Measurements from ENCODE around the gene LIMK2. TPM values are rescaled to one million over a fixed set of nuclear protein-coding genes. Genes with fewer than 3 reads are reported as not detected.

Gene LIMK2
- total RNA-seq, 6 experiments from 2014 or later, result 27.9 to 31.4 (median 28.9) TPM

- Mint-ChIP-seq H3K9me3 (no peaks in the 10 kb centered on the region), H3K27me3 (ENCODE audit: insufficient read depth) (peaks cover 1% of the 10 kb centered on the region; the same call in 1 of the 2 replicates), H3K36me3 (ENCODE audit: low read depth) (peaks cover 5% of the 10 kb centered on the region; the same call in 1 of the 2 replicates), H3K27ac (no peak overlapping the region), H3K4me1 (ENCODE audit: low read depth) (no peaks in the 10 kb centered on the region), H3K4me3 (no peak overlapping the region)
- TF ChIP-seq CTCF (IDR thresholded peaks at IDR 0.05), result no peak
- no peak for DNase-seq
Measured at GRCh38 chr22:31275576-31275975, 63.5 kb downstream of the LIMK2 start.

GRCh38 chr22:31276426-31277167, 64.5 kb downstream of the LIMK2 start:
- DNase-seq, result no peak
- no peak overlapping the region for H3K27ac Mint-ChIP-seq
- H3K9me3 Mint-ChIP-seq, result no peaks in the 10 kb centered on the region
- no peaks in the 10 kb centered on the region for H3K4me1 Mint-ChIP-seq (ENCODE audit: low read depth)
- TF ChIP-seq CTCF (IDR thresholded peaks at IDR 0.05), result no peak
- no peak overlapping the region for H3K4me3 Mint-ChIP-seq
- peaks cover 5% of the 10 kb centered on the region; the same call in 1 of the 2 replicates for H3K36me3 Mint-ChIP-seq (ENCODE audit: low read depth)
- H3K27me3 Mint-ChIP-seq (ENCODE audit: insufficient read depth), result peaks cover 1% of the 10 kb centered on the region; the same call in 1 of the 2 replicates

GRCh38 chr22:31277741-31278140, 65.6 kb downstream of the LIMK2 start:
- Mint-ChIP-seq H3K4me1 (ENCODE audit: low read depth) (no peaks in the 10 kb centered on the region), H3K4me3 (no peak overlapping the region), H3K27me3 (ENCODE audit: insufficient read depth) (no peaks in the 10 kb centered on the region; the same call in 1 of the 2 replicates), H3K36me3 (ENCODE audit: low read depth) (peaks cover 5% of the 10 kb centered on the region; the same call in 1 of the 2 replicates), H3K27ac (no peak overlapping the region), H3K9me3 (no peaks in the 10 kb centered on the region)
- no peak for TF ChIP-seq CTCF (IDR thresholded peaks at IDR 0.05)
- DNase-seq, result no peak

- no peak overlapping the region for H3K27ac Mint-ChIP-seq
- no peaks in the 10 kb centered on the region for H3K4me1 Mint-ChIP-seq (ENCODE audit: low read depth)
- no peaks in the 10 kb centered on the region; the same call in 1 of the 2 replicates for H3K27me3 Mint-ChIP-seq (ENCODE audit: insufficient read depth)
- H3K9me3 Mint-ChIP-seq, result no peaks in the 10 kb centered on the region
- no peak for DNase-seq
- H3K36me3 Mint-ChIP-seq (ENCODE audit: low read depth), result peaks cover 5% of the 10 kb centered on the region; the same call in 1 of the 2 replicates
- H3K4me3 Mint-ChIP-seq, result no peak overlapping the region
- TF ChIP-seq CTCF (IDR thresholded peaks at IDR 0.05), result no peak
Measured at GRCh38 chr22:31278151-31278621, 66.1 kb downstream of the LIMK2 start.

GRCh38 chr22:31278626-31279326, 66.7 kb downstream of the LIMK2 start:
- no peaks in the 10 kb centered on the region; the same call in 1 of the 2 replicates for H3K27me3 Mint-ChIP-seq (ENCODE audit: insufficient read depth)
- no peaks in the 10 kb centered on the region for H3K4me1 Mint-ChIP-seq (ENCODE audit: low read depth)
- no peak overlapping the region for H3K27ac Mint-ChIP-seq
- DNase-seq, result no peak
- no peak overlapping the region for H3K4me3 Mint-ChIP-seq
- H3K36me3 Mint-ChIP-seq (ENCODE audit: low read depth), result peaks cover 5% of the 10 kb centered on the region; the same call in 1 of the 2 replicates
- no peak for TF ChIP-seq CTCF (IDR thresholded peaks at IDR 0.05)
- no peaks in the 10 kb centered on the region for H3K9me3 Mint-ChIP-seq

Measured in HFFc6 (cell line).